Measurements from ENCODE around the gene FIBCD1.

GRCh38 chr9:130930804-130931349 is 8.2 kb downstream of the FIBCD1 start:
- TF ChIP-seq, protein P1, sequence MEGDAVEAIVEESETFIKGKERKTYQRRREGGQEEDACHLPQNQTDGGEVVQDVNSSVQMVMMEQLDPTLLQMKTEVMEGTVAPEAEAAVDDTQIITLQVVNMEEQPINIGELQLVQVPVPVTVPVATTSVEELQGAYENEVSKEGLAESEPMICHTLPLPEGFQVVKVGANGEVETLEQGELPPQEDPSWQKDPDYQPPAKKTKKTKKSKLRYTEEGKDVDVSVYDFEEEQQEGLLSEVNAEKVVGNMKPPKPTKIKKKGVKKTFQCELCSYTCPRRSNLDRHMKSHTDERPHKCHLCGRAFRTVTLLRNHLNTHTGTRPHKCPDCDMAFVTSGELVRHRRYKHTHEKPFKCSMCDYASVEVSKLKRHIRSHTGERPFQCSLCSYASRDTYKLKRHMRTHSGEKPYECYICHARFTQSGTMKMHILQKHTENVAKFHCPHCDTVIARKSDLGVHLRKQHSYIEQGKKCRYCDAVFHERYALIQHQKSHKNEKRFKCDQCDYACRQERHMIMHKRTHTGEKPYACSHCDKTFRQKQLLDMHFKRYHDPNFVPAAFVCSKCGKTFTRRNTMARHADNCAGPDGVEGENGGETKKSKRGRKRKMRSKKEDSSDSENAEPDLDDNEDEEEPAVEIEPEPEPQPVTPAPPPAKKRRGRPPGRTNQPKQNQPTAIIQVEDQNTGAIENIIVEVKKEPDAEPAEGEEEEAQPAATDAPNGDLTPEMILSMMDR (IDR thresholded peaks at IDR 0.05): no peak
- no peak for TF ChIP-seq POLR2A (IDR thresholded peaks at IDR 0.05)
